Measurements from ENCODE around the gene IL1RAPL1. TPM values are rescaled to one million over a fixed set of nuclear protein-coding genes. Genes with fewer than 3 reads are reported as not detected.

The IL1RAPL1 gene
- total RNA-seq, 4 donors from 2014 or later: 0.24 to 6.2 TPM; not detected in 2

GRCh38 chrX:29640106-29640505, 1052.9 kb downstream of the IL1RAPL1 start:
- TF ChIP-seq POLR2A (IDR thresholded peaks at IDR 0.05) (no peak), CTCF (IDR thresholded peaks at IDR 0.05) (no peak)
- intact Hi-C loops (cut with DNase I; ENCODE audit: low total_unique reads): no loop called here

GRCh38 chrX:29641461-29641860, 1054.2 kb downstream of the IL1RAPL1 start:
- H3K36me3 ChIP-seq: no peaks in the 10 kb centered on the region
- DNase-seq: no peak
- H3K4me1 ChIP-seq: no peaks in the 10 kb centered on the region
- no peak overlapping the region for H3K27ac ChIP-seq
- no peaks in the 10 kb centered on the region for H3K27me3 ChIP-seq
- H3K4me3 ChIP-seq: no peak overlapping the region
- intact Hi-C loops (cut with DNase I; ENCODE audit: low total_unique reads): no loop called here
- TF ChIP-seq POLR2A (IDR thresholded peaks at IDR 0.05) (no peak), CTCF (IDR thresholded peaks at IDR 0.05) (no peak)
- H3K9me3 ChIP-seq: no peaks in the 10 kb centered on the region

More at GRCh38 chrX:29640106-29640505, 1052.9 kb downstream of the IL1RAPL1 start:
- Histone ChIP-seq H3K36me3 (no peaks in the 10 kb centered on the region), H3K27me3 (no peaks in the 10 kb centered on the region), H3K9me3 (no peaks in the 10 kb centered on the region), H3K4me3 (no peak overlapping the region), H3K4me1 (no peaks in the 10 kb centered on the region), H3K27ac (no peak overlapping the region)
- DNase-seq: no peak

- no peak for DNase-seq
- no peaks in the 10 kb centered on the region for H3K9me3 ChIP-seq
- H3K27ac ChIP-seq: no peak overlapping the region
- H3K4me1 ChIP-seq: no peaks in the 10 kb centered on the region
- H3K27me3 ChIP-seq: no peaks in the 10 kb centered on the region
- no peak overlapping the region for H3K4me3 ChIP-seq
- TF ChIP-seq POLR2A (IDR thresholded peaks at IDR 0.05) (no peak), CTCF (IDR thresholded peaks at IDR 0.05) (no peak)
- H3K36me3 ChIP-seq: no peaks in the 10 kb centered on the region
- intact Hi-C loops (cut with DNase I; ENCODE audit: low total_unique reads): no loop called here
Measured at GRCh38 chrX:29643181-29643580, 1055.9 kb downstream of the IL1RAPL1 start.

- intact Hi-C loops (cut with DNase I; ENCODE audit: low total_unique reads): no loop called here
- TF ChIP-seq POLR2A (IDR thresholded peaks at IDR 0.05) (no peak), CTCF (IDR thresholded peaks at IDR 0.05) (no peak)
- Histone ChIP-seq H3K27me3 (no peaks in the 10 kb centered on the region), H3K27ac (no peak overlapping the region), H3K4me1 (no peaks in the 10 kb centered on the region), H3K36me3 (no peaks in the 10 kb centered on the region), H3K9me3 (no peaks in the 10 kb centered on the region), H3K4me3 (no peak overlapping the region)
- no peak for DNase-seq
Measured at GRCh38 chrX:29648161-29648560, 1060.9 kb downstream of the IL1RAPL1 start.

- H3K27ac ChIP-seq: no peak overlapping the region
- H3K4me3 ChIP-seq: no peak overlapping the region
- no peaks in the 10 kb centered on the region for H3K36me3 ChIP-seq
- no peak for DNase-seq
- no peaks in the 10 kb centered on the region for H3K27me3 ChIP-seq
- TF ChIP-seq POLR2A (IDR thresholded peaks at IDR 0.05): no peak
- TF ChIP-seq CTCF (IDR thresholded peaks at IDR 0.05): no peak
- intact Hi-C loops (cut with DNase I; ENCODE audit: low total_unique reads): no loop called here
- no peaks in the 10 kb centered on the region for H3K4me1 ChIP-seq
- no peaks in the 10 kb centered on the region for H3K9me3 ChIP-seq
Measured at GRCh38 chrX:29652484-29652883, 1065.2 kb downstream of the IL1RAPL1 start.
